OCI-LY7 (cell line): Measurements from ENCODE around the gene MACROD2. TPM values are rescaled to one million over a fixed set of nuclear protein-coding genes. Genes with fewer than 3 reads are reported as not detected.

Experiments
- BruUV-seq: library from RNA; stranded (reverse); fragments of 400-500 nt; replicated peaks from 2 replicates; lab custom pipeline; 2021; lab: Mats Ljungman, UMichigan
- CTCF ChIA-PET: fragments of 300-600 bp; sonication (Branson Sonifier 250); formaldehyde crosslinking; loops from one replicate; lab custom pipeline; 2022; ENCODE audit warnings: antibody characterized with exemption; ENCODE audit not compliant: unreplicated experiment; lab: Charles Lee
- POLR2A ChIA-PET: fragments of 300-600 bp; sonication (Branson Sonifier 250); formaldehyde crosslinking; loops from one replicate; lab custom pipeline; 2022; ENCODE audit warnings: antibody characterized with exemption; lab: Charles Lee
- DNase-seq: peaks from one replicate; pipeline ENCODE4 v3.0.0-alpha.2; 2015; ENCODE audit warnings: low spot score
- H2AFZ ChIP-seq: fragments of 200-600 bp; sonication (generic), shearing (Covaris generic); 2 replicates; pipeline ENCODE4 v1.6.1; 2014; ENCODE audit warnings: mild to moderate bottlenecking, antibody characterized with exemption, low read length, moderate library complexity
- H3K27ac ChIP-seq: fragments of 200-600 bp; sonication (generic); 2 replicates; pipeline ENCODE4 v1.5.1; 2014; ENCODE audit warnings: mixed run types, low read depth, mild to moderate bottlenecking, moderate library complexity, low read length, inconsistent platforms; ENCODE audit not compliant: poor library complexity, severe bottlenecking
- H3K36me3 ChIP-seq: fragments of 200-600 bp; sonication (generic); 2 replicates; pipeline ENCODE4 v1.6.1; 2014; ENCODE audit warnings: mild to moderate bottlenecking, antibody characterized with exemption, low read length, moderate library complexity, mixed read lengths; ENCODE audit not compliant: insufficient read depth
- H3K4me1 ChIP-seq: fragments of 200-600 bp; sonication (generic); 2 replicates; pipeline ENCODE4 v1.5.1; 2014; ENCODE audit warnings: mild to moderate bottlenecking, low read length; ENCODE audit not compliant: insufficient read depth, poor library complexity, severe bottlenecking
- H3K4me2 ChIP-seq: fragments of 200-600 bp; sonication (generic); 2 replicates; pipeline ENCODE4 v1.6.1; 2014; ENCODE audit warnings: mild to moderate bottlenecking, low read length
- H3K4me3 ChIP-seq: fragments of 200-600 bp; sonication (generic); 2 replicates; pipeline ENCODE4 v1.5.1; 2014; ENCODE audit warnings: mild to moderate bottlenecking, low read depth, low read length; ENCODE audit not compliant: poor library complexity, severe bottlenecking
- H3K79me2 ChIP-seq: fragments of 200-600 bp; sonication (generic); 2 replicates; pipeline ENCODE4 v1.6.1; 2016; ENCODE audit warnings: low read depth, mild to moderate bottlenecking, low read length, moderate library complexity, mixed read lengths; ENCODE audit not compliant: insufficient read depth
- H3K9me2 ChIP-seq: fragments of 200-600 bp; sonication (generic); 2 replicates; pipeline ENCODE4 v1.6.1; 2016; ENCODE audit warnings: mild to moderate bottlenecking, low read length, mixed read lengths; ENCODE audit not compliant: insufficient read depth
- H3K9me3 ChIP-seq: fragments of 200-600 bp; sonication (generic); 2 replicates; pipeline ENCODE4 v1.6.1; 2014; ENCODE audit warnings: mild to moderate bottlenecking, mixed run types, low read length, mixed read lengths
- H4K20me1 ChIP-seq: fragments of 200-600 bp; sonication (generic); 2 replicates; pipeline ENCODE4 v1.6.1; 2014; ENCODE audit warnings: mild to moderate bottlenecking, antibody characterized with exemption, low read length, moderate library complexity, mixed read lengths; ENCODE audit not compliant: insufficient read depth
- CTCF ChIP-seq: fragments of 200-600 bp; sonication (generic); conservative IDR thresholded peaks from 2 replicates; pipeline ENCODE4 v1.5.1; 2014; ENCODE audit warnings: mild to moderate bottlenecking, antibody characterized with exemption, low read length, moderate library complexity, mixed read lengths
- EZH2phosphoT487 ChIP-seq: fragments of 200-600 bp; sonication (generic); IDR thresholded peaks from 2 replicates; pipeline ENCODE4 v1.6.1; 2018; ENCODE audit warnings: low read depth, borderline replicate concordance, mild to moderate bottlenecking, mixed run types, antibody characterized with exemption, low read length, moderate library complexity, mixed read lengths
- intact Hi-C: fragments of 100-400 bp; cut with micrococcal nuclease; formaldehyde crosslinking; loops from one replicate; pipeline ENCODE4 v1.10.0; 2022; ENCODE audit not compliant: unreplicated experiment
- total RNA-seq, 2 experiments: library from RNA; depleted of rRNA in 1 of 2; stranded (reverse); fragments of >200 nt in 1 of 2; shearing (Covaris generic) in 1 of 2; gene quantifications; 2 replicates each; pipeline ENCODE4 v1.2.3, GENCODE V29; 2014 to 2022

Gene MACROD2
- total RNA-seq, 2 experiments from 2014 or later: 0.09 to 4.5 TPM

GRCh38 chr20:14882157-14882556, 886.8 kb downstream of the MACROD2 start:
- CTCF ChIA-PET: no interaction called here
- TF ChIP-seq CTCF (no peak), EZH2phosphoT487 (no peak)
- intact Hi-C loops: no loop called here

GRCh38 chr20:14882846-14883245, 887.5 kb downstream of the MACROD2 start:
- POLR2A ChIA-PET: no interaction called here
- Histone ChIP-seq H3K9me3 (no peaks in the 10 kb centered on the region), H3K4me3 (no peak overlapping the region), H4K20me1 (no peaks in the 10 kb centered on the region), H2AFZ (no peak overlapping the region), H3K79me2 (no peaks in the 10 kb centered on the region), H3K9me2 (no peaks in the 10 kb centered on the region), H3K36me3 (no peaks in the 10 kb centered on the region), H3K27ac (no peak overlapping the region), H3K4me1 (no peaks in the 10 kb centered on the region), H3K4me2 (no peak overlapping the region)
- intact Hi-C loops: no loop called here
- no peak for TF ChIP-seq EZH2phosphoT487
- TF ChIP-seq CTCF: no peak
- DNase-seq: no peak
- CTCF ChIA-PET: no interaction called here
- no TSS peak for BruUV-seq

More at GRCh38 chr20:14882157-14882556, 886.8 kb downstream of the MACROD2 start:
- Histone ChIP-seq H4K20me1 (no peaks in the 10 kb centered on the region), H3K4me3 (no peak overlapping the region), H2AFZ (no peak overlapping the region), H3K9me3 (no peaks in the 10 kb centered on the region), H3K4me2 (no peak overlapping the region), H3K27ac (no peak overlapping the region), H3K36me3 (no peaks in the 10 kb centered on the region), H3K79me2 (no peaks in the 10 kb centered on the region), H3K9me2 (no peaks in the 10 kb centered on the region), H3K4me1 (no peaks in the 10 kb centered on the region)
- DNase-seq: no peak
- no TSS peak for BruUV-seq
- POLR2A ChIA-PET: no interaction called here

- Histone ChIP-seq H2AFZ (no peak overlapping the region), H3K79me2 (no peaks in the 10 kb centered on the region), H3K4me2 (no peak overlapping the region), H4K20me1 (no peaks in the 10 kb centered on the region), H3K9me3 (no peaks in the 10 kb centered on the region), H3K4me3 (no peak overlapping the region), H3K9me2 (no peaks in the 10 kb centered on the region), H3K27ac (no peak overlapping the region), H3K4me1 (no peaks in the 10 kb centered on the region), H3K36me3 (no peaks in the 10 kb centered on the region)
- ChIA-PET CTCF (no interaction called here), POLR2A (interaction anchor here (0.8 kb wide), 1 partner anchor 63 kb away, joined by 3 read pairs; no protein-coding TSS in a partner anchor)
- TF ChIP-seq EZH2phosphoT487: no peak
- TF ChIP-seq CTCF: no peak
- no TSS peak for BruUV-seq
- DNase-seq: no peak
- intact Hi-C loops: no loop called here
These were observed 888.0 kb downstream of the MACROD2 start for GRCh38 chr20:14883324-14883723.
